NCI-H1417 treated with DMSO at 0.1 percent for 48 hours (cell line): ENCODE data around the gene WDR19.
"Not testable (repeated sequence)": the region's sequence is repeated elsewhere in the genome, so short reads cannot be mapped to it uniquely, and the experiment has no call there.

ENCODE experiments used
- DNase-seq: peaks from one replicate; lab custom pipeline; 2025; lab: John Stamatoyannopoulos, UW

WDR19 gene

DNA sequence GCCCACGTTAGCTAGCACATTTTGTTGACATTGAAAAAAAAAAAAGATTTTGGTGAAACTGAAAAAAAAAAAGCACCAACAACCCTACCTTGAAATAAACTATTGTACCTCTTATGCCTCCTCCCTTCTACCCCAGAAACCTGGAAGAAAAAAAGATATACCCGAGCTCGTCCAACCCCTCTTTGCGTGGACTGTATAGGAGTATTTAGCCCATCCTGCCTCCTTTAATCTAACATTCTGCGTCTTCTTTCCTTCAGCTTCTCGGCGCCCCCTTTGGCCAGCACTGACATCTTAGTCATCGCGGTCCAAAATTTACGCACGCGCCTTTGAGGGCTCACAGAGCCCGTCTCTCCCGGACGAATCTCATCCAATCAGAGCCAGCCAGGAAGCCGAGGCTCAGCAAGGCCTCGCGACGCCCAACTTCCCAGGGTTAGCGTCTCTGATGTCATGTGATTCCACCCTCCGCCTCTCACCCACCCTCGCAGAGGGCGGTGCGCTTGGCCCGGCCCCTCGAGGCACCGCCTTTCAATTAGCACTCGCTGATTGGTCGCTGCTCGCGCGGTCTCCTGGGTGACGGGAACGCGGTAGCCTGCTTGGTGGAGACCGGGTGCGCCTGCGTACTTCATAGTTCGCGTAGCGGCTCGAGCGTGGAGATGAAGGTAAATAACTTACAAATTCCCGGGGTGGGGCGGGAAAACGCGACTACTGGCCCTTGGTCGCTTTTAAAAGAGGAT, at the start of gene WDR19:
Gene WDR19 (plus strand): TSS at position 625 of the 734 bp plus-strand sequence. CDS start 29 bp downstream, at position 654.
- DNase-seq = peak; percentile 94

DNA sequence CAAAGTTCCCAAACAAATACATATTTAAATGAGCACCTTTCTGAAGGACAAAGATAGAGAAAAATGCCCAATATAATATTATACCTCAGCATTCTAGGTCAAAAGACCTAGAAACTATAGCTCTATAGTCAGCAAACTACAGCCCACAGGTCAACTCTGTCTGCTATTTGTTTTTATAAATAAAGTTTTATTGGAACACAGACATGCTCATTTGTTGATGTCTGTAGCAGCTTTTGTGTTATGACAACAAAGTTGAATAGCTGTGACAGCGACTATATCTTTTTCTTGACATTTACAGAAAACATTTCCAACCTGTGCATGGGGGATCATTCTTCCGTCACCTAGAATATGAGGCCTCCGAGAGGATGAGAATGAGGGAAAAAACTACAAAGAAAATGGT, 48.7 kb upstream of the WDR19 start:
- DNase-seq = no peak

DNA sequence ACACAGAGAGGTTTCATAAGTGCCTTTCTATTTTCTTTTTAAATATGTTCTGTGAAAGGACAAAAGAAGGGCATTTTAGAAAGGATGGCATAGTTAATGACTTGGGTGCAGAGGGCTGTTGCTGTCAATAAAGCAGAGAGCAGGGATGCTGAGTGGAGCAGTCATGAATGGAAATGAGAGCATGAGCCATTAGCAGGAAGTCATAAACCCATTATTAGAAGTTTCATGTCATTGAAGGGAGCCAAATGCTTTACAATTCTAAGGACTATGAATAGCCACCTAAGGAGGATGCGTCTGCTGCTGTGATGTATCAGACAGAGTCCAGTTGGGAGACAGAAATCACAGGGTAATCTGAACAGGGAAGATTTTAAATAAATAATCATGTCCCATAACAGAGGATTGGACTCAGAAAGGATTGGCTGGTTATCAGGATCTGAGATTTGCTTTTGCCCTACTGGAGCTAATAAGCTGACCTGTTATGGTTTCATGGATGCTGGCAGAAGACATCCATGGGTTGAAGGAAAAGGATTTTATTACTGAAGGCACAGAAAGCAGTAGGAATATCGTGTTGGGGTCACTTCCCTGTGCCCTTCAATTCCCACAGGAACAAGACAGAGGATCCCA, 47.5 kb upstream of the WDR19 start:
- peak; percentile 2 for DNase-seq

GRCh38 chr4:39138227-39138626, 44.1 kb upstream of the WDR19 start:
- DNase-seq = not testable (repeated sequence)

GRCh38 chr4:39146211-39146610, 36.1 kb upstream of the WDR19 start:
- no peak for DNase-seq

DNA sequence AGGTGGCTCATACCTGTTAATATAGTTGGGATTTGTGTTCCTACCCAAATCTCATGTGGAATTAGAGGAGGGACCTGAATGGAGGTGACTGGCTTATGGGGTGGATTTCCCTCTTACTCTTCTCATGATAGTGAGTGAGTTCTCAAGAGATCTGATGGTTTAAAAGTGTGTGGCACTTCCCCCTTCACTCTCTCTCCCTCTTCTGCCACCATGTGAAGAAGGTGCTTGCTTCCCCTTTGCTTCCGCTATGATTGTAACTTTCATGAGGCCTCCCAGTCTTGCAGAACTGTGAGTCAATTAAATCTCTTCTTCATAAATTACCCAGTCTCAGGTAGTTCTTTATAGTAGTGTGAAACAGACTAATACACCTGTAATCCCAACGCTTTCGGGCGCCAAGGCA, 28.3 kb upstream of the WDR19 start:
- no peak for DNase-seq

GRCh38 chr4:39157520-39157919, 24.8 kb upstream of the WDR19 start:
- no peak for DNase-seq

DNA sequence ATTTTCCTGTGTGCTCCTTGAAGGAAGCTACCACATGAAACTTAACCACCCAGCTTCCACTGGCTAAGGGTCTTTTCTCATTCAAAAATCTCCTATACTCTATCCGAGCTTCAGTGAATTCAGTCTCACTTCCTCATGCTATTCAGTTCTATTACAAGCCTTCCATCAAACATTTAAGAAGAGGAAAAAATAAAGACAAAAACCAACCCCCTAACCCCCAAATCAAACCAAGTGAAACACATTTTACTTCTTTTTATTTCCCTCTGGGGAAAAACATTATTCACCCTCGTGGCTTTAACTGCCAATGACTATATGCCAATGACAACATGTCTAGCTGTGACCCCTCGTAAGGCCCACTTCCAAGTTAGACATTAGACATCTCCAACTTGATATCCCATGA, 16.2 kb upstream of the WDR19 start:
- DNase-seq = no peak

- DNase-seq = no peak
These were observed 15.7 kb upstream of the WDR19 start for GRCh38 chr4:39166669-39167068.

- DNase-seq = no peak
These were observed 12.9 kb upstream of the WDR19 start for GRCh38 chr4:39169426-39169825.

DNA sequence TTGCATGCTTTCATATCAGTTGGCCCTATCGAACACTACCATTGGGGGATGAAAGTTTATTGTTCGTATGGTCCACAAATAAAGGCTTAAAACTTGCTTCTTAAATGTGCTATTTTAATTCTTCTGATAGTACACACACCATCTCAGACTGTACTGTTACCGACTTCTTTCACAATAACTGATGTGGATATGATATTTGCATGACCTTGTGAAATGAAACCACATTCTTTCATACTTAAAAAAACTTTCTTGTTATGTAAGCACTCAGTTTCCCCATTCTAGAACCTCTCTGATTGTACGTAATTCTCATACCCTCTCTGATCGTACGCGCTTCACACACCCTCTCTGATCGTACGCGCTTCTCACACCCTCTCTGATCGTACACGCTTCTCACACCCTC, 12.0 kb upstream of the WDR19 start:
- no peak for DNase-seq

DNA sequence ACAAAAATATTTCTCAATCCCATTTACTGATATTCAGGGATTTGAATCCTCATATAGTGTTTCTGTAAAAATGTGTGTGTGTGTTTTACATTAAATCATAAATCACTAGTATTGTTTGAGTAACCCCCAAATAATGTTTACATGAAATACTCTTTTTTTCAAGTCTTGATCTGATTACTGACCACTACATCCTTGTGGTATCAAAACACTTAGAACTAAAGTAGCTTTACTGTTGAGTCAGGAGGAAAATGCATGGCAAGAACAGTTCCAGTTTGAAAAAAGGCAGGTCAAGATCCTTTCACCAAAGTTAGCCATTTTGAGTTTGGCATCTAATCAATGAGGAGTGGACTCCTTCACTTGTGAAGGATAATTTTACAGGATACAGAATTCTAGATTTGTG, 3.6 kb upstream of the WDR19 start:
- DNase-seq = no peak

- no peak for DNase-seq
These were observed 2.6 kb upstream of the WDR19 start for GRCh38 chr4:39179681-39180080.

DNA sequence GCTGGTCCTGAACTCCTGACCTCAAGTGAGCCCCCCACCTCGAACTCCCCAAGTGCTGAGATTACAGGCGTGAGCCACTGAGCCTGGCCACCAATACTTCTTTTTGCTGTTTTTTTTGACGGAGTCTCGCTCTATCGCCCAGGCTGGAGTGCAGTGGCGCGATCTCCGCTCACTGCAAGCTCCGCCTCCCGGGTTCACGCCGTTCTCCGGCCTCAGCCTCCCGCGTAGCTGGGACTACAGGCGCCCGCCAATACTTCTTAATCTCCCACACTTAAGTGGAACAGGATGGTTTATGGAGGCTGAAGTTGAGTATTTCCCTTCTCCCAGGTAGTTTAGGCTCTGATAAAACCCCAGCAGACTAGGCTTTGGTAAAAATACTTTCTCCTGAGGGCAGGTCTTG, 1.7 kb upstream of the WDR19 start:
- DNase-seq = not testable (repeated sequence)

- no peak for DNase-seq
These were observed 817 bp upstream of the WDR19 start for GRCh38 chr4:39181520-39181904.

GRCh38 chr4:39201963-39202362, 19.6 kb downstream of the WDR19 start:
- DNase-seq = no peak

GRCh38 chr4:39204543-39204942, 22.2 kb downstream of the WDR19 start:
- no peak for DNase-seq

GRCh38 chr4:39205000-39205399, 22.7 kb downstream of the WDR19 start:
- DNase-seq = no peak

DNA sequence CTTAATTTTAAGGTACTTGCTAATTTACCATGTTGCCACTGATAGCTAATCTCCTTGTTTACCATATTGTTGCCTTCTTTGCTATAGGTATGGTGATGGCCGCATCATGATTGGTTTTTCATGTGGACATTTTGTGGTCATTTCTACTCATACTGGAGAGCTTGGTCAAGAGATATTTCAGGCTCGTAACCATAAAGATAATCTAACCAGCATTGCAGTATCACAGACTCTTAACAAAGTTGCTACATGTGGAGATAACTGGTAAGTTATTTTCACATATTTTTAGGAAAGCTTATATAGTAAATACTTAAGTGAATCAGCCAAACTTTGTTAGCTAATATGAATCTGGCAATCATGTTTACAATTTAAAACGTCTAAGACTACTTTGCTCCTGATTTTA, 23.1 kb downstream of the WDR19 start:
- no peak for DNase-seq

- no peak for DNase-seq
These were observed 45.6 kb downstream of the WDR19 start for GRCh38 chr4:39227906-39228305.

GRCh38 chr4:39228377-39228776, 46.0 kb downstream of the WDR19 start:
- DNase-seq = no peak

DNA sequence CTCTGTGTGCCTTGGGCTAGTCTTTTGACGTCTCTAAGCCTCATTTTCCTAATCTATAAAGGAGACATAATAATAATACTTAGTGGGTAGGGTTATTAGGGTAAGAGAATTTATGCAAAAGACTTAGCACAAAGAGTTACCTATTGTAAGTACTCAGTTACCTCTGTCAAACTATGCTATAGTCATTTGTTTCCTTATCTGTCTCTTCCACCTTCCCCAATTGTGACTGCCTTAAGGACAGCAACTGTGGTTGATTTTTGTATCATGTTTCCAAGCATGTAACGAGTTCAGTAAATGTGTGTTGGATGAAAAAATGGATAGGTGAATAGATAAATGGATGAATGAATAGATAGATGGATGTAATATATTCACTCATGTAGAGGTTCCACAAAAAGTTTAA, 48.1 kb downstream of the WDR19 start:
- no peak for DNase-seq

- DNase-seq = no peak
These were observed 49.3 kb downstream of the WDR19 start for GRCh38 chr4:39231660-39232059.

GRCh38 chr4:39232100-39232499, 49.8 kb downstream of the WDR19 start:
- no peak for DNase-seq
